ENCODE measurements around the gene MAPT.
"Not testable (repeated sequence)": the region's sequence is repeated elsewhere in the genome, so short reads cannot be mapped to it uniquely, and the experiment has no call there.

MAPT gene

DNA sequence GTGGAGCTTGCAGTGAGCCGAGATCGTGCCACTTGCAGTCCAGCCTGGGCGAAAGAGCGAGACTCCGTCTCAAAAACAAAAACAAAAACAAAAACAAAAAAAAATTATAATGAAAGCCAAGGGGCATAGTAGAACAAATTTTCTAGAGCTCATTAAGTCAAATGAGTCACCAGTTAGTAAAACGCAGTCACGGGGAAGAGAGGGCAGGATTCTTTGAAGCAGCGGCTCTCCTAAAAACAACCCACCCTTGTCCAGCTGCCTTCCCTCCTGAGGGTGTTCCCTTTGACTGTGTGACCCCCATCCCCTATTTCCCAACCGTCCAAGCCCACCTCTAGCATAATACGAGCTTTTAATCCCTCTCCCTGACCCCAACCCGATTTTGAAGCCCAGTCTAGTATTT lies 60.6 kb downstream of the MAPT start:
- DNase-seq (ENCODE audit: low read depth) = no peak

DNA sequence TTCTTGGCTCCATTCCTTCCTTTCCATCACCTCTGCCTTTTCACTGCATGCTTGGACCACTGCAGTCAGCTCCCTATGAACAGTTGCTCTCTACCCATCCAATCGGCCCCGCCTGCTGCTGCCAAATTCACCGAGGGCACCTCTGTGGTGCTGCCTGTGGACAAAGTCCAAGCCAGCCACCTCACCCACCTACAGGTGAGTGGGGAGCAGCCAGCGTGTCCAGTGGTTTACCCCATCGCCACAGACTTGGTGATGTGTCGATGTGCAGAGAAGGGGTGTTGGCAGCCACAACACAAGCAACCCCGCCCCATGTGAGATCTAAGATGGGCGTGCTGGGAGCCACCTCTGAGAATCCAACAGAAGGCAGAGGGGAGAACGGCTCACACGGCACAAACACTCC lies 61.0 kb downstream of the MAPT start:
- no peak for DNase-seq (ENCODE audit: low read depth)

DNA sequence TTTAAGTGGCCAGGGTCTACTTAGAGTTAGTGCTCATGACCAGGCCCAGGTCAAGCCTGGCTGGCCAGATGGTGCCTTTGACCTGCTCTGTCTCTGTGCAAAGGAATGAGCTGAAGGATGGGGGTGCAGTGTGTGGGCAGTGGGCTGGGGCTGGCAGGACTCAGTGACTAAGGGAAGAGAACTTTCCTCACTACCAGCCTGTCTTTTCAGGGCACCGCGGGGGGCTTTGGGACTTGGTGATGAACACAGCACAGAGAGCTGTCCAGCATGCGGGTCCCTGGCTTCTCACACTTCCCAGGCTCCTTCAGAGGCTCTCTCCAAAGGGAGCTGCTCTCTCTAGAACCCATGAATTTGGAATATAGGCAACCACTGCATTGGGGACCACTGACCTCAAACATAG lies 61.7 kb downstream of the MAPT start:
- no peak for DNase-seq (ENCODE audit: low read depth)

DNA sequence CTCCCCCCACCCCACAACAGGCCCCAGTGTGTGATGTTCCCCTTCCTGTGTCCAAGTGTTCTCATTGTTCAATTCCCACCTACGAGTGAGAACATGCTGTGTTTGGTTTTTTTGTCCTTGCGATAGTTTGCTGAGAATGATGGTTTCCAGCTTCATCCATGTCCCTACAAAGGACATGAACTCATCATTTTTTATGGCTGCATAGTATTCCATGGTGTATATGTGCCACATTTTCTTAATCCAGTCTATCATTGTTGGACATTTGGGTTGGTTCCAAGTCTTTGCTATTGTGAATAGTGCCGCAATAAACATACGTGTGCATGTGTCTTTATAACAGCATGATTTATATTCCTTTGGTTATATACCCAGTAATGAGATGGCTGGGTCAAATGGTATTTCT lies 62.4 kb downstream of the MAPT start:
- DNase-seq (ENCODE audit: low read depth) = not testable (repeated sequence)

DNA sequence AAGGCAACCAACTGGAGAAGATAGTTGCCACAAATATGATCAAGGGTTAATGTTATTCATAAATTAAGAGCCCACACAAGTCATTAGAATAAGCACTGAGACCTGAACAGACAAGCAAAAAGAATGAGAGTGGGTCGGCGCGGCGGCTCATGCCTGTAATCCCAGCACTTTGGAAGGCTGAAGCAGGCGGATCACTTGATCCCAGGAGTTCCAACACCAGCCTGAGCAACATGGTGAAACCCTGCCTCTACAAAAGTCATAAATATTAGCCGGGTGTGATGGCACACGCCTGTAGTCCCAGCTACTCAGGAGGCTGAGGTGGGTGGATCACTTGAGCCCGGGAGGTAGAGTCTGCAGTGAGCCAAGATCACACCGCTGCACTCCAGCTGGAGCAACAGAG lies 64.0 kb downstream of the MAPT start:
- DNase-seq (ENCODE audit: low read depth) = no peak

DNA sequence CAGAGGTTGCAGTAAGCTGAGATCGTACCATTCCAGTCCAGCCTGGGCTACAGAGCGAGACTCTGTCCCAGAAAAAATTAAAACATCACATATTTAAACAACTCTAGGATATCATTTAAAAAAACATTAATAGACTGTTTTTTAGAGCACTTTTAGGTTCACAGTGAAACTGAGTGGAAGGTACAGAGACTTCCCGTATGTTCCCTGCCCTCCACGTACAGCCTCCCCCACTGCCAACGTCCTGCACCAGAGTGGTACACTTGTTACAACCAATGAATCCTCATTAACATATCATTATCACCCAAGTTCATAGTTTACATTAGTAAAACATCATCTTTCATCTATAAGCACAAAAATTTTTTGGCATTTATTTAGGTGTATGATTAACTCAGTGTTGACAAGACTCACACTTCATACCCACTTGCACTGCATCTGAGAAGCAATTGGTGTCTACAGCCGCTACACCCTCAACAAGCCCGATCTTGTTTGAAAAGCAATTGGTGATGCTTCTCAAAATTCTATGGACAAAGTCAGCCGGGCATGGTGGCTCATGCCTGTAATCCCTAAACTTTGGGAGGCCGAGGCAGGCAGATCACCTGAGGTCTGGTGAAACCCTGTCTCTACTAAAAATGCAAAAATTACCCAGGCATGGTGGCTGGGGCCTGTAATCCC lies 64.8 kb downstream of the MAPT start:
- no peak for DNase-seq (ENCODE audit: low read depth)

DNA sequence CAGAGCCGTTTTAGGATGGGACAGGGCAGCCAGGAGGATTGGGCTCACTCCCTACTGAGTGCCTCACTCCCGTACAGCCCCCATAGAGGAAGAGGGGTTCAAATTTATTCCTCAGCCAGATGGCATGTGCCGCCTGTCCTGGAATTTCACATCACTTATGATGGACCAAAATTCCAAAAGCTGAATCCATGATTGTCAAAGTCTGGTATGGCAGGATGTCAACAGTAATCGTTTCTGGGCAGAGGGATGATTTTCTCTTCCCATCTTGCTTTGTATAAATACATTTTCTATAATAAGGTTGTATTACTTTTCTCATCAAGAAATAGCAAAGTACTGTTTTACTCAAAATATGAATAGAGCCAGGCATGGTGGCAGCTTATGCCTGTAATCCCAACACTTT lies 66.0 kb downstream of the MAPT start:
- no peak for DNase-seq (ENCODE audit: low read depth)

DNA sequence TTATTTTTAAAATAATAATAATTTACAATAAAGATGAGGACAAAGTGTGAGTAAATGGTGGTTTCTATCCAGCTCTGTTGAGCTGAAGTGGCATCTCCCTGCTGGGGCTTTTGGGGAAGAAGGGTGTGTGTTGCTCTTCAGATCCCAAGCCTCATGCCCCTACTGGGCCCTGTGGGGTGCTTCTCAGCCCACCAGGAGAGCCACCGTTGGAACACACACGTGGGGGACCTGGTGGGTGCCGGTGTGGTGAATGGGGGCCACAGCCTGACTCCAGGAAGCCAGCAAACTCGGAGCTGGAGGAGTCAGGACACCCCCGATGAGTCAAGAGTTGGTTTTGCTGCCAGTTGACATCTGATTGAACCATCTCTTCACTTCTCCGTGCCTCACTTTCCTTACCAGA lies 66.9 kb downstream of the MAPT start:
- no peak for DNase-seq (ENCODE audit: low read depth)

DNA sequence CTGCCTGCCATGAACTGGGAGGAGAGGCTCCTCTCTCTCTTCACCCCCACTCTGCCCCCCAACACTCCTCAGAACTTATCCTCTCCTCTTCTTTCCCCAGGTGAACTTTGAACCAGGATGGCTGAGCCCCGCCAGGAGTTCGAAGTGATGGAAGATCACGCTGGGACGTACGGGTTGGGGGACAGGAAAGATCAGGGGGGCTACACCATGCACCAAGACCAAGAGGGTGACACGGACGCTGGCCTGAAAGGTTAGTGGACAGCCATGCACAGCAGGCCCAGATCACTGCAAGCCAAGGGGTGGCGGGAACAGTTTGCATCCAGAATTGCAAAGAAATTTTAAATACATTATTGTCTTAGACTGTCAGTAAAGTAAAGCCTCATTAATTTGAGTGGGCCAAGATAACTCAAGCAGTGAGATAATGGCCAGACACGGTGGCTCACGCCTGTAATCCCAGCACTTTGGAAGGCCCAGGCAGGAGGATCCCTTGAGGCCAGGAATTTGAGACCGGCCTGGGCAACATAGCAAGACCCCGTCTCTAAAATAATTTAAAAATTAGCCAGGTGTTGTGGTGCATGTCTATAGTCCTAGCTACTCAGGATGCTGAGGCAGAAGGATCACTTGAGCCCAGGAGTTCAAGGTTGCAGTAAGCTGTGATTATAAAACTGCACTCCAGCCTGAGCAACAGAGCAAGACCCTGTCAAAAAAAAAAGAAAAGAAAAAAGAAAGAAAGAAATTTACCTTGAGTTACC lies 68.0 kb downstream of the MAPT start:
- no peak for DNase-seq (ENCODE audit: low read depth)

DNA sequence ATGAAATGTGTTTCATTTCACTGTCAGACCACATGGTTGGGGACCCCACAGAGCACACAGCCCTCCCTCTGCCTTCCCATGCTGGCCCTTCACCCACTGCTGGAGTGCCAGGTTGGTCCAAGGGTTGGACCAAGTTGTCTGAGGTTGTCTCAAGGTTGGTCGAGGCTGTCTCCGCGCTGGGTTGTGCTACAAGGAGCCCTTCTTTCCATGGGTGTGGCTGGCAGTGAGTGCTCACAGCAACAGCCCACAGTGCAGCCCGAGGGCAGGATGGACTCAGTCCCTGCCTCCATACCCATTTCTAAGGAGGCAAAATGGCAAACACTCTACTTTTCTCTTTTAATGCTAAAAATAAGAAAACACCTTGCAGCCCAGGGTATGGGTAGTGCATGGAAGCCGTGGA lies 68.9 kb downstream of the MAPT start:
- no peak for DNase-seq (ENCODE audit: low read depth)

DNA sequence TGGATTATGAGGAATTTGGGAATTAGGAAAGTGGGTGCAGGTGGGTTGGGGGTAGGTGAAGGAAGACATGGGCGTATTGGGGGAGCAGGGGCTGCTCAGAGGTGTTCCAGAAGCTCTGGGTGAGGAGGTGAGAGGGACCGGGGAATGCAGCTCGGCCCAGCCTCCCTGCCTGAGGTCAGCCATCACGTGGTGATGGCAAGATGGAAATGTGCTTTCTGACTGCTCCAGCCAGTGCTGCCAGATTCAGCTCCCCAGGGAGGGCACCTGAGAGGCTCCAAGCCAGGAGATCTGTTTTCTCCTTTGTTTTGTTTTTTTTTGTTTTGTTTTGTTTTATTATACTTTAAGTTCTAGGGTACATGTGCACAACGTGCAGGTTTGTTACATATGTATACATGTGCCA lies 69.5 kb downstream of the MAPT start:
- DNase-seq (ENCODE audit: low read depth) = no peak

DNA sequence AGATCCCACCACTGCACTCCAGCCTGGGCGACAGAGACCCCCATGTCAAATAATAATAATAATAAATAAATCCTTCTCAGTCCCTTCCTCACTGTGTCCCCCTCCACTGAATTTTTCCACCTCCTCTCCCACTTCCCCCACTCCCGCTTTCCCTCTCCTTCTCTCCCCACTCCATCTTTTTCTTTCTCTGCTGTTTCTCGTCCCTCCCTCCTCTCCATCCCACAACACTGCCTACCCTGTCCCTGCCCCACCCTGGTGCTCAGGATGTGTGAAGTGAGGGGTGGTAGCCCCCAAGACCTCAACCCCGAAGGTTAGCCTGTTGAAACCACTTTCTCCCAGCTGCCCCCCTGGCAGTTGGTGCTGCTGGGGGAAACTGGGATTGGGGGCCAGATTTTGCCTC lies 70.3 kb downstream of the MAPT start:
- DNase-seq (ENCODE audit: low read depth) = no peak

DNA sequence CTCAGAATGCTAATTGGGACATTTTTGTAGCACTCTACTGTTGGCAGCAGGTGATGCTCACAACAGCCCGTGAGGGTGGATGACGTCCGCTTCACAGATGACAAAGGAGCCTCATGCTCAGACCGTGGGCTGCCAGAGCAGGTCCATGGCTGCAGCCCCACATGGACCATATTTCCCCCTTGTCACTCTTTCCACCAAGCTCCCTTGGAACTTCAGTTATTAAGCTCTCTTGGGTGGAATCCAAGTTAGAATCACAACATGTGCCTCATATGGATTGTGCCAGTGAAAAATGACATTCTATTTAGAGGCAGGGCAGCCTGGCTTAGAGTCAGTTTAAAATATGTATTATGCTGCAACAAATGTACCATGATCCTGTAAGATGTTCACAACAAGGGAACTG lies 71.5 kb downstream of the MAPT start:
- DNase-seq (ENCODE audit: low read depth) = no peak

DNA sequence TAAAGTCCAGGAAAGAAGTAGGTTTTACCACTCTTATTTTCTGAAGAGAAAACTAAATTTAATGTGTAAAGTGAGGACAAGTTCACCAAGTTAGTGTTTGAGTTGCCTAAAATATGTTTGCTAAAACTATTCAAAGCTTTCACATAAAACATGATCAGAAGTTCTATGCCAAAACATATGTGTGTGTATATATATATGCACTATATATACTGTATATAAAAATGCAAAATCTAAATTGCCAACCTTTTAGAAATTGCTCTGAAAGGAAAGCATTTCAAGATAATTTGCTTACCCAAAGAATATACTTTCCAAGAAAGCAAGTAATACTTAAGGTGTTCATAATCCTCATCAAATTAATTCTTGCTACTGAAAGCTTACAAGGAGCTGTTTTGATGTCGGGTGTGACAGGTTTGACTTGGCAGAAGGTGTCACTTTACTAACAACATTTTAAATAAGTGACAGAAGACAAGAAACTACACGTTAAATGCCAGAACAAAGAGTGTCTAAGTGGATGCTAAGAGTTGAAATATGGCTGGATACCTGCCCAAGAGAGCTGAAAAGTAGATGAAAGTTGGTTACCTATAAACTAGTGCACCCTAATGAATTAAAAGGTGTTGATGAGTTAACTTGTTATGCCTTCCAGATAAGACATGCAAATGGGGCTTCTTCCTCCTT lies 72.4 kb downstream of the MAPT start:
- DNase-seq (ENCODE audit: low read depth) = no peak

DNA sequence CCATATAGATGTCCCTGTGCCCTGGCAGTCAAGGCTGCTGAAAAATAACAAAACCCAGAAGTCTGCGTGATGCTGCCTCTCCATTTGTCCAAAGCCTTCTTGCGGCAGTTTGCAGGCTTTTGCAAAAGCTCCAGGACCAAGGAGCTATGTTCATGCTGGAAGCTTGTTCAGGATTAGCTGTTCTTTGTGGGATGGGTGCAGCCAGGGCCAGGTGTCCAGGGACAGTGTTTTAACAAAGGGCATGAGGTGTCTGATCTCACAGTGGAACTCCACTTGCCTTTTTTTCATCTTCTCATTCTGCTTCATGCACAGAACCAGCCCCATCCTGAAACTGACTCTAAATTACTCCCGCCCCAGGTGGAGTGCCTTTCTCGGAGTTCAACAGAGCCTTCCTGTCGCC lies 73.0 kb downstream of the MAPT start:
- no peak for DNase-seq (ENCODE audit: low read depth)

DNA sequence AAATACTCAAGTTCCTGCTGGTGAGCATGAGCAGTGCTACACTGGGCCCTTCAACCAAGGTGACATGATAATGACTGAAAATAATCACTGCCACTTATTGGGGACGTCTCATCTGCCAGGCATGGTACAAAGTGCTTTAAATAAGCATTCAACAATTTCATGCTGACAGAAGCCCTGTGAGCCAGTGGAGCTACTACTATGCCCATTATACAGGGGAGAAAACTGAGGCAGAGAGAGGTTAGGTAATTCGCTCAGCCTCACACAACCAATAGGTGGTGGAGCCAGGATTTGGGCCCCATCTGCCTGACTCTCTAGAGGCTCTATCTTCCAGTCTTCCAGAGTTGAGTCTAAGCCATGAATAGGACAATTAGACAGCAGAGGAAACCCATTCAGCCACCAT lies 74.4 kb downstream of the MAPT start:
- DNase-seq (ENCODE audit: low read depth) = no peak

DNA sequence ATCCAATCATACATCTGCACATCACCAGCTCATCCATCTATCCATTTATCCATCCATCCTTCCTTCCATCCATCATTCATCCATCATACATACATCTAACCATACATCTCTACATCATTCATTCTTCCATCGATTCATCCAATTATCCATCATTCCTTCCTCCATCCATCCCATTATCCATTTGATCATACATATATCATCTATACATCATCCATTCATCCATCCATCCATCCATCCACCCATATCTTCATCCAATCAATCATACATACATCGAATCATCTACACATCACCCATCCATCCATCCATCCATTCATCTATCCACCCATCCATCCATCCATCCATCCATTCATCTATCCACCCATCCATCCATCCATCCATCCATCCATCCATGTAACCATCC lies 75.4 kb downstream of the MAPT start:
- DNase-seq (ENCODE audit: low read depth) = no peak

DNA sequence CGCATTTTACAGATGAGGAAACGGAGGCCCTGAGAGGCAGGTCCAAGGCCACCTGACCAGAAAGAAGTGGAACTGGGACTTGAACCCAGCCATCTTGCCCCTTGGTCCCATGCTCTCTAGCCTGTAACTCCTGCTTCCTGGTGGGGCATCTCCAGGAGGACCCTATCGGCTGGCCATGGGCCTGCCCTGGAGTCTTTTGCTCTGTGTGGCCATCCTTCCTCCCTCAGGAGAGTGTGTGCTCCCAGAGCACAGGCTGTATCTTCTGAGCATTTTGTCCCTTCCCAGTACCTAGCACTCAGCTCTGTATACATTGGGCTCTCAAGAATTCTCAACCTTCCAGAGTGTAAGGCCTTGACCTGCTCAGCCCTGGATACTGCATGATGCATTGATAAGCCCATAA lies 76.3 kb downstream of the MAPT start:
- no peak for DNase-seq (ENCODE audit: low read depth)

DNA sequence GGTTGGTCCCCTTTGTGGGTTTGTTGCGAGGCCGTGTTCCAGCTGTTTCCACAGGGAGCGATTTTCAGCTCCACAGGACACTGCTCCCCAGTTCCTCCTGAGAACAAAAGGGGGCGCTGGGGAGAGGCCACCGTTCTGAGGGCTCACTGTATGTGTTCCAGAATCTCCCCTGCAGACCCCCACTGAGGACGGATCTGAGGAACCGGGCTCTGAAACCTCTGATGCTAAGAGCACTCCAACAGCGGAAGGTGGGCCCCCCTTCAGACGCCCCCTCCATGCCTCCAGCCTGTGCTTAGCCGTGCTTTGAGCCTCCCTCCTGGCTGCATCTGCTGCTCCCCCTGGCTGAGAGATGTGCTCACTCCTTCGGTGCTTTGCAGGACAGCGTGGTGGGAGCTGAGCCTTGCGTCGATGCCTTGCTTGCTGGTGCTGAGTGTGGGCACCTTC lies 77.4 kb downstream of the MAPT start:
- DNase-seq (ENCODE audit: low read depth) = no peak

DNA sequence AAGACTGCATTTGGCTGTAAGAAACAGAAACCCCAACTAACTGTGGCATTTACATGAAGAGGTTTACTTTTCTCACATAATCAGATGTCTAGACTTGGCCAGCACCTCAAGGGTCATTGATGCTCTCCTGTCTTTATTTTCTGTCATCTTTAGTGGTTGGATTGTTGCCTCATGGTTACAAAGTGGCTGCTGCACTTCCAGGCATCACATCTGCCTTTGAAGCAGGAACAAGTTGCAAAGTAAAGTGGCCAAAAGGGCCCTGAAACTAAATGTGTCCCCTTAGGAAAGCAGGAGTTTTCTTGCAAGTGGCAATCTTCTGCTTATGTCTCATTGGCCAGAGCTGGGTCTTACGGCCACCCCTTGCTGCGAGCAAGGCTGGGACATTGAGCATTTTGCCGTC lies 78.2 kb downstream of the MAPT start:
- DNase-seq (ENCODE audit: low read depth) = no peak

DNA sequence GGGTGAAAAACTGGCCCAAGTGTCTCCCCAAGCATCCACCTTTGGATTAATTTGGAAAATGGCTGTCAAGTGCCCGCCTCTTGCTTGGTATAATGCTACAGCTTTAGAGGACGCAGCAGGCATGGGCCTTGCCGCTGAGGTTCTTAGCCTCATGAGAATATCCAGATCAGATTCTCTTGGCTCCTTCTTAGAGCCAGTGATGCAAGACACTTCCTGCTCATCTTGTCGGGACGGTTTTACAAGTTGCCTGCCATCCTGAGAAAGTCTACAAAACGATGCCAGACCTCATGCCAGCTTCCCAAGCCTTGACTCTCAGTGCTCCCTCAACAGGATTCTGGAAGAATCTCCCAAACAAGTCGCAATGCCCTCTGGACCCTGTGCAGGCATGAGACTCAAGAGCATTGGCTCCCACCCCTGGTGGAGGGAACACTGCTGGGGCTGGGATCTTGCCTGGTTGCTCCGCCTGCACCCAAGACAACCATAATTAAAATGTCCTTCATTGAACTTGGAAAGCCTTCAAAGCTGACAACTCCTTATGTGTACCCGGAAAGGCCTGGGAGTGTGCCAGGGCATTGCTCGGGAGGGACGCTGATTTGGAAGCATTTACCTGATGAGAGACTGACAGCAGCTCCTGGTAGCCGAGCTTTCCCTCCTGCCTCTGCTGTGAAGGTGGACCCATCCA lies 78.9 kb downstream of the MAPT start:
- DNase-seq (ENCODE audit: low read depth) = no peak

DNA sequence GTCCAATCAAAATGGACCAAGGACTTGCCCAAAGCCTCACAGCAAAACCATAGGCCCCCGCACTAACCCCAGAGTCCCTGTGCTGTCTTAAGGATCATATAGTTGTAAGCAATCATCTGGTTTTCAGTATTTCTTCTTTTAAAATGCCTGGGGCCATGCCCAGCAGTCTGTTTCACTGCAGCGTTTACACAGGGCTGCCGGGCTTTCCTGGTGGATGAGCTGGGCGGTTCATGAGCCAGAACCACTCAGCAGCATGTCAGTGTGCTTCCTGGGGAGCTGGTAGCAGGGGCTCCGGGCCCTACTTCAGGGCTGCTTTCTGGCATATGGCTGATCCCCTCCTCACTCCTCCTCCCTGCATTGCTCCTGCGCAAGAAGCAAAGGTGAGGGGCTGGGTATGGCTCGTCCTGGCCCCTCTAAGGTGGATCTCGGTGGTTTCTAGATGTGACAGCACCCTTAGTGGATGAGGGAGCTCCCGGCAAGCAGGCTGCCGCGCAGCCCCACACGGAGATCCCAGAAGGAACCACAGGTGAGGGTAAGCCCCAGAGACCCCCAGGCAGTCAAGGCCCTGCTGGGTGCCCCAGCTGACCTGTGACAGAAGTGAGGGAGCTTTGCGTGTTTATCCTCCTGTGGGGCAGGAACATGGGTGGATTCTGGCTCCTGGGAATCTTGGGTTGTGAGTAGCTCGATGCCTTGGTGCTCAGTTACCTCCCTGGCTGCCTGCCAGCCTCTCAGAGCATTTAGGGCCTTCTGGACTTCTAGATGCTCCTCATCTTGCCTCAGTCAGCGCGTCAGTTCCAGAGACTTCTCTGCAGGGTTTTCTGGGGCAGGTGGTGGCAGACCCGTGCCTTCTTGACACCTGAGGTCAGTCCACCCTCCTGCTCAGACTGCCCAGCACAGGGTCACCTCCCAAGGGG lies 79.8 kb downstream of the MAPT start:
- DNase-seq (ENCODE audit: low read depth) = no peak
